ENCODE results near the gene INCENP.
"Not testable (repeated sequence)": the region's sequence is repeated elsewhere in the genome, so short reads cannot be mapped to it uniquely, and the experiment has no call there.

INCENP gene

GRCh38 chr11:62171261-62171723, 47.5 kb downstream of the INCENP start:
- DNase-seq (ENCODE audit: low read depth): peak; percentile 72

GRCh38 chr11:62172294-62172693, 48.5 kb downstream of the INCENP start:
- no peak for DNase-seq (ENCODE audit: low read depth)

DNA sequence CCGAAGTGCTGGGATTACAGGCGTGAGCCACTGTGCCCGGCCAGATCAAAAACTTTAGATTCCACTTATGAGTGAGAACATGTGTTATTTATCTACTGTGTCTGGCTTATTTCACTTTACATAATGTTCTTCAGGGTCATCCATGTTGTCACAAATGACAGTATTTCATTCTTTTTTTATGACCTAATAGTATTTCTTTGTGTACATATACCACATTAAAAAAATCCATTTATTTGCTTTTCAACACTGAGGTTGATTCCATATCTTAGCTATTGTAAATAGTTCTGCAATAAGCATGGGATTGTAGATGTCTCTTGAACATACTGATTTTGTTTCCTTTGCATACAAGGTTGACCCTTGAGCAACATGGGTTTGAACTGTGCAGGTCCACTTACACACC, 53.0 kb downstream of the INCENP start:
- DNase-seq (ENCODE audit: low read depth): no peak

GRCh38 chr11:62179995-62180394, 56.2 kb downstream of the INCENP start:
- no peak for DNase-seq (ENCODE audit: low read depth)

- DNase-seq (ENCODE audit: low read depth): no peak
These were observed 57.3 kb downstream of the INCENP start for GRCh38 chr11:62181097-62181496.

DNA sequence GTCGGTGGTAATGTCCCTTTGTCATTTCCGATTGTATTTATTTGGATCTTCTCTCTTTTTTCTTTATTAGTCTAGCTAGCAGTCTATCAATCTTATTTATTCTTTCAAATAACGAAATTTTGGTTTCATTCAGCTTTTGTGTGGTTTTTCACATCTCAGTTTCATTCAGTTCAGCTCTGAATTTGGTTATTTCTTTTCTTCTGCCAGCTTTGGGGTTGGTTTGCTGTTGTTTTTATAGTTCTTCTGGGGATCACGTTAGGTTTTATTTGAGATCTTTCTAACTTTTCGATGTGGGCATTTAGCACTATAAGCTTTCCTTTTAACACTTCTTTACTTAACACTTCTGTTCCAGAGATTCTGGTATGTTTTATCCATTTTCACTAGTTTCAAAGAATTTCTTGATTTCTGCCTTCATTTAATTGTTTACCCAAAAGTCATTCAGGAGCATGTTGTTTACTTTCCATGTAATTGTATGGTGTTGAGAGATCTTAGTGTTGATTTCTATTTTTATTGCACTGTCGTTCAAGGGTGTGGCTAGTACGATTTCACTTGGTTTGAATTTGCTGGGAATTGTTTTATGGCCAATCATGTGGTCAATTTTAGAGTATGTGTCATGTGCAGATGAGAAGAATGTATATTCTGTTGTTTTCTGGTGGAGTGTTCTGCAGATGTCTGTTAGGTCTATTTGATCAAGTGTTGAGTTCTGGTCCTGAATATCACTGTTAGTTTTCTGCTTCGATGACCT, 58.5 kb downstream of the INCENP start:
- DNase-seq (ENCODE audit: low read depth): no peak

DNA sequence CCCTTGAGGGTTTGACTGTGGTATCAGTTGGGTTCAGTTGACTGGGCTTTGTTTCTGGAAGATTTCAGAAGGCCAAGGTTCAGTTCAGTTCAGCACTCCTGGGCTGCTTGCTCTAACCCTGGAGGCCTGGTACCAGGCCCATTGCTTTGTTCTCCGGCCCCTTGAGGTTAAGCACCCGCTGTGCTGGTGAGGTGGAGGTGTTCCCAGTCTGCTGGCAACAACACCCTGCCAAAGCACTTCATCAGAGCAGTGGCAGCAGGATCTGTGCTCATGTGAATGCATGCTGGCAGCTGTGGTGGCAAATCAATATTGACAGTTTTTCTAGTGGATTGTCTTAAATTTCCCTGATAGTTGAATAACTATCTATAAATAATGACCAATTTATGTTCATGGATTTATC, 62.4 kb downstream of the INCENP start:
- DNase-seq (ENCODE audit: low read depth): no peak

DNA sequence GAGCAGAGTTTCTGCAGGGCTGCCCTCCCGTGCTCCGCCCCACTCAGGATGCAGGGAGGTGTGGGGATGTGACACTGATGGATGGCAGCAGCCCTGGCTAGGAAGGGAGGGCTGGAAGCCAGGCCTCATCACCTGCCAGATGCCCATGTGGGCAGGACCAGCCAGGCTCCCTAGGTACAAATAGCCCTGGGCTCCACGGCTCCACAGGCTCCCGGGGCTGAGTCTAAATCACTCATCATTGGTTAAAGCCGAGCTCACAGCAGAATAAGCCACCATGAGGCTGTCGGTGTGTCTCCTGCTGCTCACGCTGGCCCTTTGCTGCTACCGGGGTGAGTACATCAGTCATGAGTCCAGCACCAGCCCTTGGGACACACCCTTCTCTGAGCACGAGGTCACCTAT, 66.2 kb downstream of the INCENP start, which contains the start of gene SCGB1D1:
Gene SCGB1D1 (plus strand): TSS at position 206 of the 400 bp plus-strand sequence. CDS start 69 bp downstream, at position 275.
- no peak for DNase-seq (ENCODE audit: low read depth)

DNA sequence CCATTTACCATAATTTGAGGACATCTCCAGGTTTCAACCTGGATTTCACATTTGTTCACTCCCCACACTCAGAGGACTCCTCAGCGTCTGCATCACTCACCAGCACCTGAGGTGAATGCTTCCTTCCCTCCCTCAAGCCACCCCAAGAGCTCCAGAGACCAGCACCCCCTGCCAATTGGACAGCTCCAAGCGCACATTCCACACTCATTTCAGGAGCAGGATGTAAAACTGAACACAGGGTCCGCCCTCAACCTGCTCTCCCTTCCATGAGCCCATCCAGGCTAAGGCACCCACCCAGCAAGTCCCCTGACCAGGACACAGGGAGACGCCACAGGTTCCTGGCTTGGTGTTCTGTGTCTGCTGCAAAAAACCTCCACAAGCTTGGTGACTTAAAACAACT, 70.1 kb downstream of the INCENP start:
- DNase-seq (ENCODE audit: low read depth): no peak

- DNase-seq (ENCODE audit: low read depth): not testable (repeated sequence)
These were observed 71.2 kb downstream of the INCENP start for GRCh38 chr11:62195010-62195409.

- DNase-seq (ENCODE audit: low read depth): no peak
These were observed 72.1 kb downstream of the INCENP start for GRCh38 chr11:62195945-62196344.

GRCh38 chr11:62197400-62197799, 73.6 kb downstream of the INCENP start:
- not testable (repeated sequence) for DNase-seq (ENCODE audit: low read depth)

- DNase-seq (ENCODE audit: low read depth): no peak
These were observed 77.6 kb downstream of the INCENP start for GRCh38 chr11:62201376-62201775.
